GM12878 (cell line): ENCODE measurements around the gene GALNT3. TPM values are rescaled to one million over a fixed set of nuclear protein-coding genes. Genes with fewer than 3 reads are reported as not detected.

Experiments
- ATAC-seq: fragments of 200-7000 bp; cut with Tn5 transposase; 3 replicates; pipeline ENCODE4 v1.9.1; 2020; ENCODE audit warnings: mild to moderate bottlenecking, moderate library complexity
- BruUV-seq: library from RNA; stranded (reverse); fragments of 400-500 nt; replicated peaks from 2 replicates; lab custom pipeline; 2021; lab: Mats Ljungman, UMichigan
- CTCF ChIA-PET: fragments of 300-600 bp; sonication (Branson Sonifier 250); formaldehyde crosslinking; extraction: SDS; loops from one replicate; lab custom pipeline; 2021; ENCODE audit warnings: inconsistent platforms; lab: Yijun Ruan, JAX
- POLR2A ChIA-PET: fragments of 350-600 bp; formaldehyde crosslinking; extraction: SDS; loops from one replicate; lab custom pipeline; 2021; ENCODE audit warnings: inconsistent platforms; lab: Charles Lee
- RAD21 ChIA-PET: fragments of 300-600 bp; sonication (Branson Sonifier 250); formaldehyde crosslinking; loops from one replicate; lab custom pipeline; 2023; ENCODE audit warnings: antibody characterized with exemption; ENCODE audit not compliant: unreplicated experiment; lab: Charles Lee
- SMC1A ChIA-PET: fragments of 300-600 bp; sonication (Branson Sonifier 250); formaldehyde crosslinking; loops from one replicate; lab custom pipeline; 2023; ENCODE audit not compliant: unreplicated experiment, uncharacterized antibody; lab: Charles Lee
- DNase-seq: peaks from one replicate; pipeline ENCODE4 v3.0.0-alpha.2; 2011; ENCODE audit warnings: low read depth, low spot score
- FAIRE-seq: peaks from 3 replicates; lab custom pipeline; 2011; peaks lifted over from hg19 to GRCh38; lab: Jason Lieb, UNC
- H2AFZ ChIP-seq: 2 replicates; pipeline ENCODE4 v1.6.0; 2011; ENCODE audit warnings: low read depth, low read length, control low read depth; ENCODE audit not compliant: control insufficient read depth
- H3K27ac ChIP-seq: 2 replicates; pipeline ENCODE4 v1.5.1; 2011; ENCODE audit warnings: control low read depth; ENCODE audit not compliant: control insufficient read depth, insufficient read depth
- H3K27me3 ChIP-seq, 2 experiments: replicated peaks in 1 of 2; 2 replicates each; pipeline versions ENCODE4 v1.6.0 to v1.6.1; 2011; ENCODE audit warnings: low read length in 1 of 2; ENCODE audit not compliant: control insufficient read depth in 2 of 2, insufficient read depth in 2 of 2
- H3K36me3 ChIP-seq, 2 experiments: 2 replicates each; pipeline ENCODE4 v1.5.1; 2011; ENCODE audit warnings: low read length in 1 of 2; ENCODE audit not compliant: control insufficient read depth in 2 of 2, insufficient read depth in 2 of 2
- H3K4me1 ChIP-seq: 2 replicates; pipeline ENCODE4 v1.6.1; 2011; ENCODE audit warnings: mild to moderate bottlenecking, low read length, moderate library complexity, mixed read lengths; ENCODE audit not compliant: control insufficient read depth, insufficient read depth
- H3K4me2 ChIP-seq: 2 replicates; pipeline ENCODE4 v1.6.0; 2011; ENCODE audit warnings: control low read depth; ENCODE audit not compliant: control insufficient read depth, insufficient read depth
- H3K4me3 ChIP-seq: fragments of 200-600 bp; sonication (generic); 2 replicates; pipeline ENCODE4 v1.5.1; 2016
- H3K79me2 ChIP-seq: 2 replicates; pipeline ENCODE4 v1.6.0; 2011; ENCODE audit warnings: low read length; ENCODE audit not compliant: control insufficient read depth, insufficient read depth
- H3K9ac ChIP-seq: 2 replicates; pipeline ENCODE4 v1.8.0; 2011; ENCODE audit warnings: low read length, control low read depth, mixed read lengths; ENCODE audit not compliant: control insufficient read depth, insufficient read depth
- H3K9me3 ChIP-seq: replicated peaks from 3 replicates; pipeline ENCODE4 v1.5.1; 2011; ENCODE audit warnings: mild to moderate bottlenecking, low read length; ENCODE audit not compliant: control insufficient read depth, insufficient read depth
- H4K20me1 ChIP-seq: 2 replicates; pipeline ENCODE4 v1.6.0; 2011; ENCODE audit not compliant: control insufficient read depth, insufficient read depth
- BMI1 ChIP-seq: fragments of 450-650 bp; IDR thresholded peaks from 2 replicates; pipeline ENCODE4 v1.6.1; 2016; ENCODE audit warnings: mild to moderate bottlenecking, moderate library complexity, borderline replicate concordance
- CBX3 ChIP-seq: fragments of 200-600 bp; sonication (generic); IDR thresholded peaks from 2 replicates; pipeline ENCODE4 v1.6.1; 2016; ENCODE audit warnings: low read depth, borderline replicate concordance
- ESRRA ChIP-seq: IDR thresholded peaks from 2 replicates; pipeline ENCODE4 v1.6.1; 2012; ENCODE audit warnings: mild to moderate bottlenecking, low read length, improper control_type of control experiment
- LARP7 ChIP-seq: fragments of 450-650 bp; IDR thresholded peaks from 2 replicates; pipeline ENCODE4 v1.6.1; 2017; ENCODE audit warnings: mild to moderate bottlenecking
- MAX ChIP-seq: IDR thresholded peaks from 2 replicates; pipeline ENCODE4 v1.6.1; 2012; ENCODE audit warnings: low read depth, low read length, improper control_type of control experiment
- NBN ChIP-seq: fragments of 450-650 bp; IDR thresholded peaks from 2 replicates; pipeline ENCODE4 v1.6.1; 2016
- NR2C2 ChIP-seq: IDR thresholded peaks from 2 replicates; pipeline ENCODE4 v1.6.1; 2011; ENCODE audit warnings: borderline replicate concordance, low read depth; ENCODE audit not compliant: control insufficient read depth, insufficient read length
- POLR2AphosphoS2 ChIP-seq: IDR thresholded peaks from 2 replicates; pipeline ENCODE4 v1.6.1; 2011; ENCODE audit warnings: low read depth, mild to moderate bottlenecking, low read length, improper control_type of control experiment, moderate library complexity
- RCOR1 ChIP-seq: conservative IDR thresholded peaks from 2 replicates; pipeline ENCODE4 v1.6.1; 2012; ENCODE audit warnings: low read depth, low read length, improper control_type of control experiment
- TARDBP ChIP-seq: IDR thresholded peaks from 2 replicates; pipeline ENCODE4 v1.6.1; 2016; ENCODE audit warnings: borderline replicate concordance
- TCF3 ChIP-seq: IDR thresholded peaks from 2 replicates; pipeline ENCODE4 v1.6.1; 2012; ENCODE audit warnings: low read depth, mild to moderate bottlenecking, low read length, borderline replicate concordance; ENCODE audit not compliant: insufficient read depth
- YBX1 ChIP-seq: fragments of 450-650 bp; IDR thresholded peaks from 2 replicates; pipeline ENCODE4 v1.6.1; 2016; ENCODE audit warnings: antibody characterized with exemption
- ZNF622 ChIP-seq: fragments of 450-650 bp; IDR thresholded peaks from 2 replicates; pipeline ENCODE4 v1.6.1; 2017; ENCODE audit warnings: mild to moderate bottlenecking, inconsistent platforms
- ZSCAN29 ChIP-seq: fragments of 450-650 bp; IDR thresholded peaks from 2 replicates; pipeline ENCODE4 v1.6.1; 2017; ENCODE audit warnings: mild to moderate bottlenecking, moderate library complexity
- WGBS: methylation state at CpG from one replicate; pipeline ENCODE4 v1.1.6; 2016; ENCODE audit warnings: low lambda C conversion rate; ENCODE audit not compliant: insufficient replicate concordance, insufficient coverage; ENCODE audit errors: missing lambda C conversion rate; 5-methylcytosine and 5-hydroxymethylcytosine counted together
- in situ Hi-C: fragments of 300-500 bp; cut with MboI; formaldehyde crosslinking; loops from 9 replicates; pipeline ENCODE4 v1.14.3; 2018; ENCODE audit warnings: mixed read lengths
- intact Hi-C: fragments of 100-400 bp; cut with micrococcal nuclease; formaldehyde crosslinking; loops from one replicate; pipeline ENCODE4 v1.14.2; 2022; ENCODE audit not compliant: unreplicated experiment
- polyA plus RNA-seq, 11 experiments: library from polyadenylated mRNA; depleted of rRNA in 4 of 11; unstranded in 6 of 11; stranded (reverse) in 5 of 11; fragments of >200 nt; fragmentation: Nextera tagmentation in 4 of 11; fragmentation: Illumina TruSeq in 1 of 11; extraction: Ambion mirVana in 4 of 11; extraction: Trizol in 1 of 11; gene quantifications; 1 replicate in 1 of 11; 2 replicates in 10 of 11; pipeline versions ENCODE4 v1.2.1 to v1.2.3, GENCODE V29; 2011 to 2016; ENCODE audit warnings: inconsistent platforms in 2 of 11, missing spikeins in 2 of 11, low read depth in 1 of 11
- total RNA-seq, 4 experiments: library from RNA; depleted of rRNA in 3 of 4; stranded (reverse); fragments of >200 nt in 3 of 4; fragmentation: Illumina TruSeq in 1 of 4; extraction: Trizol in 1 of 4; gene quantifications; 2 replicates each; pipeline versions ENCODE4 v1.2.1 to v1.2.3, GENCODE V29; 2013 to 2021
- TF ChIP-seq, protein P1 (sequence below): IDR thresholded peaks from 2 replicates; pipeline ENCODE4 v1.6.1; 2012; ENCODE audit warnings: low read depth, low read length, improper control_type of control experiment
- TF ChIP-seq, protein P2 (sequence below): fragments of 450-650 bp; IDR thresholded peaks from 2 replicates; pipeline ENCODE4 v1.6.1; 2014; ENCODE audit warnings: mild to moderate bottlenecking
- TF ChIP-seq, protein P3 (sequence below): fragments of 450-650 bp; IDR thresholded peaks from 2 replicates; pipeline ENCODE4 v1.6.1; 2018; ENCODE audit warnings: mild to moderate bottlenecking, low read depth, moderate library complexity; ENCODE audit not compliant: partially characterized antibody

GALNT3 gene
- total and polyA plus RNA-seq, 10 of the 15 experiments (the other 5 are each of a cell fraction or from before 2014, with no cell fraction given) = 0.53 to 3.7 (median 1.1) TPM

DNA sequence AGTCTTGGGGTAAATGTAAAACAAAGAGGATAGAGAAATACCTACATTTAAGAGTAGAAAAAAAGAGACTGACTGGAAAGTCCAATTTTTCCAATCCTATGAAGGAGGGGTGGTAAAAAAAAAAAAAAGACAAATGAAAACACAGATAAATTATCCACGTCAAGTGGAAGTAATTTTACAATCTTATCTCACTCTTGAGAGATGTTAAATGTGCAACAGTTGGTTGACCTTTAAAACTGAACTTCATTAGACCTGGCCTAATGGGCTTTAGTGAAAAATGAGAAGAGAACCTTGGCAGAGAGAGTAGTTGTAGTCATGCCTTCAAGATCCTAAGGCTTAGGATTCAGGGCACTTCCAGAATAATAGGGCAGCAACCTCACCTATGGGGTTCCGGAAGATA is 20.4 kb downstream of the GALNT3 start (continued):
- TF ChIP-seq TCF3 (no peak), MAX (no peak), POLR2AphosphoS2 (no peak), BMI1 (no peak)

GRCh38 chr2:165772183-165772582 is 21.9 kb downstream of the GALNT3 start:
- H3K4me2 ChIP-seq = no peak overlapping the region
- BruUV-seq = no TSS peak
- 13% methylated on average over 3 of the region's 3 CpGs for WGBS
- no peaks in the 10 kb centered on the region for H3K4me1 ChIP-seq
- no peak for TF ChIP-seq ZSCAN29
- TF ChIP-seq, protein P1, sequence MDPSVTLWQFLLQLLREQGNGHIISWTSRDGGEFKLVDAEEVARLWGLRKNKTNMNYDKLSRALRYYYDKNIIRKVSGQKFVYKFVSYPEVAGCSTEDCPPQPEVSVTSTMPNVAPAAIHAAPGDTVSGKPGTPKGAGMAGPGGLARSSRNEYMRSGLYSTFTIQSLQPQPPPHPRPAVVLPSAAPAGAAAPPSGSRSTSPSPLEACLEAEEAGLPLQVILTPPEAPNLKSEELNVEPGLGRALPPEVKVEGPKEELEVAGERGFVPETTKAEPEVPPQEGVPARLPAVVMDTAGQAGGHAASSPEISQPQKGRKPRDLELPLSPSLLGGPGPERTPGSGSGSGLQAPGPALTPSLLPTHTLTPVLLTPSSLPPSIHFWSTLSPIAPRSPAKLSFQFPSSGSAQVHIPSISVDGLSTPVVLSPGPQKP = no peak
- no peak for TF ChIP-seq TARDBP
- no peak for TF ChIP-seq CBX3
- no peak for TF ChIP-seq YBX1
- TF ChIP-seq RCOR1 = no peak
- no peak for TF ChIP-seq ZNF622
- no peak for TF ChIP-seq NR2C2
- TF ChIP-seq, protein P2, sequence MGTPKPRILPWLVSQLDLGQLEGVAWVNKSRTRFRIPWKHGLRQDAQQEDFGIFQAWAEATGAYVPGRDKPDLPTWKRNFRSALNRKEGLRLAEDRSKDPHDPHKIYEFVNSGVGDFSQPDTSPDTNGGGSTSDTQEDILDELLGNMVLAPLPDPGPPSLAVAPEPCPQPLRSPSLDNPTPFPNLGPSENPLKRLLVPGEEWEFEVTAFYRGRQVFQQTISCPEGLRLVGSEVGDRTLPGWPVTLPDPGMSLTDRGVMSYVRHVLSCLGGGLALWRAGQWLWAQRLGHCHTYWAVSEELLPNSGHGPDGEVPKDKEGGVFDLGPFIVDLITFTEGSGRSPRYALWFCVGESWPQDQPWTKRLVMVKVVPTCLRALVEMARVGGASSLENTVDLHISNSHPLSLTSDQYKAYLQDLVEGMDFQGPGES = no peak
- no peak for TF ChIP-seq LARP7
- TF ChIP-seq, protein P3, sequence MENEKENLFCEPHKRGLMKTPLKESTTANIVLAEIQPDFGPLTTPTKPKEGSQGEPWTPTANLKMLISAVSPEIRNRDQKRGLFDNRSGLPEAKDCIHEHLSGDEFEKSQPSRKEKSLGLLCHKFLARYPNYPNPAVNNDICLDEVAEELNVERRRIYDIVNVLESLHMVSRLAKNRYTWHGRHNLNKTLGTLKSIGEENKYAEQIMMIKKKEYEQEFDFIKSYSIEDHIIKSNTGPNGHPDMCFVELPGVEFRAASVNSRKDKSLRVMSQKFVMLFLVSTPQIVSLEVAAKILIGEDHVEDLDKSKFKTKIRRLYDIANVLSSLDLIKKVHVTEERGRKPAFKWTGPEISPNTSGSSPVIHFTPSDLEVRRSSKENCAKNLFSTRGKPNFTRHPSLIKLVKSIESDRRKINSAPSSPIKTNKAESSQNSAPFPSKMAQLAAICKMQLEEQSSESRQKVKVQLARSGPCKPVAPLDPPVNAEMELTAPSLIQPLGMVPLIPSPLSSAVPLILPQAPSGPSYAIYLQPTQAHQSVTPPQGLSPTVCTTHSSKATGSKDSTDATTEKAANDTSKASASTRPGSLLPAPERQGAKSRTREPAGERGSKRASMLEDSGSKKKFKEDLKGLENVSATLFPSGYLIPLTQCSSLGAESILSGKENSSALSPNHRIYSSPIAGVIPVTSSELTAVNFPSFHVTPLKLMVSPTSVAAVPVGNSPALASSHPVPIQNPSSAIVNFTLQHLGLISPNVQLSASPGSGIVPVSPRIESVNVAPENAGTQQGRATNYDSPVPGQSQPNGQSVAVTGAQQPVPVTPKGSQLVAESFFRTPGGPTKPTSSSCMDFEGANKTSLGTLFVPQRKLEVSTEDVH = no peak
- TF ChIP-seq NBN = no peak
- no peak for TF ChIP-seq ESRRA
- TF ChIP-seq, all 136 proteins: peak for 0
- no peak for ATAC-seq
- Histone ChIP-seq H3K36me3 (no peaks in the 10 kb centered on the region), H2AFZ (no peak overlapping the region), H3K27me3 (no peaks in the 10 kb centered on the region), H3K9ac (no peak overlapping the region), H3K27ac (no peak overlapping the region), H3K4me3 (no peak overlapping the region), H3K9me3 (no peaks in the 10 kb centered on the region), H3K79me2 (no peaks in the 10 kb centered on the region), H4K20me1 (no peaks in the 10 kb centered on the region)
- POLR2A ChIA-PET = no interaction called here
- CTCF ChIA-PET = no interaction called here
- RAD21 ChIA-PET = no interaction called here
- SMC1A ChIA-PET = no interaction called here
- intact Hi-C loops = loop anchor here (2.0 to 5.0 kb wide), 2 partner anchors 47 to 210 kb away; no protein-coding TSS in a partner anchor
- no peak for FAIRE-seq
- in situ Hi-C loops = no loop called here
- no peak for DNase-seq
